Choroid plexus epithelial cell (primary cell): Measurements from ENCODE around the gene HDAC9.

Experiments
- DNase-seq: peaks from one replicate; pipeline ENCODE4 v3.0.0-alpha.2; 2010; ENCODE audit warnings: low read depth
- H3K4me3 ChIP-seq: 2 replicates; pipeline ENCODE4 v1.5.1; 2011; ENCODE audit warnings: low read depth, mild to moderate bottlenecking, control low read depth, low read length, moderate library complexity
- CTCF ChIP-seq: conservative IDR thresholded peaks from 2 replicates; pipeline ENCODE4 v1.5.1; 2011; ENCODE audit warnings: low read depth, mild to moderate bottlenecking, control low read depth, inconsistent platforms, low read length, moderate library complexity

HDAC9 gene

GRCh38 chr7:18772567-18772965 lies 277.0 kb downstream of the HDAC9 start:
- no peak for TF ChIP-seq CTCF
- DNase-seq, result no peak
- H3K4me3 ChIP-seq, result no peak overlapping the region

DNA sequence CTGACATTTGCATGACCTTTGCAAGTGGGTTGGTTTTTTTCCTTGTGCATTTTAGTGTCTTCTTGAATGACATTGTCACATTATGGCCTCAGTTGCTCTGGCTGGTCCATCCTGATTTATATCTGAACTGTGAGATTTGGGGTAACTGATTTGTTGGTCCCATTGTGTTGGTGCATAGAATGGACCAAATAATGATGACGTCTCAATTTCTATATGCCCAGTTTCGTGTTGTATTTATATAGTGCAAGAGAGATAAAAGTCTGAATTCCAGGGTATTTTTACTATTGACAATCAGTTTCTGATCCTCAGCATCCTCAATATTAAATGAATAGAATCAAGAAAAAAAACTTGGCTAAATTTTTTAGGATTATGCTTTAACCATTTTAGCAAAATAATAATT lies 281.8 kb downstream of the HDAC9 start:
- H3K4me3 ChIP-seq, result no peak overlapping the region

GRCh38 chr7:18778594-18778993 lies 283.0 kb downstream of the HDAC9 start:
- DNase-seq, result peak; percentile 85
- H3K4me3 ChIP-seq, result no peak overlapping the region
- no peak for TF ChIP-seq CTCF

More for the DNA sequence above, 281.8 kb downstream of the HDAC9 start:
- DNase-seq, result no peak
- no peak for TF ChIP-seq CTCF

GRCh38 chr7:18780266-18780665 lies 284.7 kb downstream of the HDAC9 start:
- H3K4me3 ChIP-seq, result no peak overlapping the region
- no peak for DNase-seq
- no peak for TF ChIP-seq CTCF

DNA sequence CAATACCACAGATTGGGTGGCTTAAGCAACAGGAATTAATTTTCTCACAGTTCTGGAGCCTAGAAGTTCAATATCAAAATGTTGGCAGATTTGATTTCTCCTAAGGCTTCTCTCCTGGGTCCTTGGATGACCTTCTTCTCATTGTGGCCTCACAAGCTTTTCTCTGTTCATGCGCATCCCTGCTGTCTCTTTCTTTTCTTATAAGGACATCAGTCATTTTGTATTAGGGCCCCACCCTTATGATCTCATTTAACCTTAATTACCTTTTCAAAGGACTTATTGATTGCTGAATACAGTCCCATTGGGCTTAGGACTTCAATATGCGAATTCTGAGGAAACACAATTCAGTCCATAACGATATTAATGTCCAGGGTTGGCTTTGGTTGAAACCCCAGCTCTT lies 285.4 kb downstream of the HDAC9 start:
- no peak for TF ChIP-seq CTCF
- H3K4me3 ChIP-seq, result no peak overlapping the region
- DNase-seq, result no peak

DNA sequence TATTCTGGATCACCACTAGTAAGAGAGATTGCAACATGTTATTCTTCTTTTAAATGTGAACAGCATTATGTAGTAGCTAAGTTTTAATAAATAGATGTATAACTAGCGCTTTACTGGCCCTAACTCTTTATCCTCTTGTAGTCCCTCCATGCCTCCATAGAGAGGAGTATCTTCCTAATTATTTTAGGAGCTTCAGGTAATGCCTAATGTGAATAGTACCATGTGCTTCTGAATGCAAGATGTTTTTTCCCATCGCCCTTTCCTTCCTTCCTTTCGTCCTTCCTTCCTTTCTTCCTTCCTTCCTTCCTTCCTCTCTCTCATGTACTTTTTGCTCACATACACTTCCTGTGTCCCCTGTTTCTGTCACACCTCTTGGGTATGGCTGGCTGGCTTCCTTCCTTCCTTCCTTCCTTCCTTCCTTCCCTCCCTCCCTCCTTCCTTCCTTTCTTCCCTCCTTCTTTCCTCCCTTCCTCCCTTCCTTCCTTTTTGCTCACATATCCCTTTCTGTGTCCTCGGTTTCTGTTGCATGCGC lies 290.7 kb downstream of the HDAC9 start:
- H3K4me3 ChIP-seq, result no peak overlapping the region
- TF ChIP-seq CTCF, result no peak
- no peak for DNase-seq

DNA sequence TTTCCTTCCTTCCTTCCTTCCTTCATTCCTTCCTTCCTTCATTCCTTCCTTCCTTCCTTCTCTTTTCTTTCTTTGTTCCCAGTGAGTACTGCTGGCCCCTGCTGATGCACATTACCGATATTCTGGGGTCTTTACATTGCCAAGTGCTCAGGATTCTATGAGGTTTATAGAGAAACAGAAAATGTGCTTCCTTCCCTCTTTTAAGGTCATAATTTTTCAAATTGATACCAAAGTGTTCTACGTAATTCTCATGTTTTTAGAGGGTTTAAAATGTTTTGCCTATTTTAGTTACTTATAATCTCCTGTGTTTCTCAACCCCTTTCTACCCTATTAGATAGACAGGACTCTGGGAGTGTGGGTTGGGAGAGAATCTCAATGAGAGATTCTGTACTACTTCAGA lies 291.2 kb downstream of the HDAC9 start:
- TF ChIP-seq CTCF, result no peak
- DNase-seq, result no peak
- no peak overlapping the region for H3K4me3 ChIP-seq
